Measurements from ENCODE around the gene MYG1.

The MYG1 gene

DNA sequence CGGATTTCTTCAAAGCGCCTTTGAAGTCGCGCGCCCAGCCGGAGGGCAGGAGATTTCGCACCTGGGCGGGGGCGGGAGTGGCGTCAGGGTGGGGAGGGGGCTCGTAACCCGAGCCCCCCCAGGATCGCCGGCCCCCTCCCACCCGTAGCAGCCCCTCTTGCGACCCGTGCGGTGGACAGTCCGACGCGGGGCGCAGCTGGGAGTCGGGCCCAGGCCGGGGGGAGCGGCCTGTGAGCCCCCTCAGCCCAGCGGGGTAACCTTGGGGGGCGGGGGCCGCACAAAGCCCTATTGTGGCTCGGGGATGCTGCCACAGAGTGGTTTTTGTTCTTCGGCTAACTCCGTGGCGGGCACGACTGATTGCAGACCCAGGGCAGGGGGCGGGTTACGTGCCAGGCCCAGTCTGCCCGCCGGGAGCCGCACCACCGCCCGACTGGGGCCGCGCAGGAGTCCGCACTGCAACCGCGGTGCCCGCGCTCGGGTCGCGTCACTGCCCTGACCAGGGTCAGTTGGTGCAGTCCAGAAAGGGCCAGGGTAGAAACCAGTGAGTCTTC lies 26.1 kb downstream of the MYG1 start:
- ChIA-PET POLR2A (interaction anchor here (1.0 to 3.0 kb wide), 12 partner anchors 10 to 246 kb away, joined by 3 to 16 read pairs (median 5); partner anchors contain the start of genes MAP3K12, PFDN5, SPRYD3 and TARBP2), CTCF (interaction anchor here (0.6 to 12.7 kb wide), 16 partner anchors 18 to 183 kb away, joined by 3 to 156 read pairs (median 5); partner anchors contain the start of genes NPFF and TARBP2)
- H3K4me3 ChIP-seq (ENCODE audit: low read depth, low read length), result peak overlapping the region; percentile 54
- H3K27ac ChIP-seq (ENCODE audit: extremely low read depth, low read depth, low read length), result peak overlapping the region; percentile 86
- no peaks in the 10 kb centered on the region for H3K36me3 ChIP-seq (ENCODE audit: control insufficient read depth in 2 of 2, insufficient read depth in 1 of 2, low read length in 2 of 2)
- TF ChIP-seq ZNF112 (tag by site-specific recombination; IDR thresholded peaks at IDR 0.05), result no peak
- 0 out of 2 replicates have a peak, but pooled peaks have one; percentile 5 for TF ChIP-seq ZNF677 (tag by site-specific recombination; IDR thresholded peaks at IDR 0.05)
- TF ChIP-seq, protein P1, sequence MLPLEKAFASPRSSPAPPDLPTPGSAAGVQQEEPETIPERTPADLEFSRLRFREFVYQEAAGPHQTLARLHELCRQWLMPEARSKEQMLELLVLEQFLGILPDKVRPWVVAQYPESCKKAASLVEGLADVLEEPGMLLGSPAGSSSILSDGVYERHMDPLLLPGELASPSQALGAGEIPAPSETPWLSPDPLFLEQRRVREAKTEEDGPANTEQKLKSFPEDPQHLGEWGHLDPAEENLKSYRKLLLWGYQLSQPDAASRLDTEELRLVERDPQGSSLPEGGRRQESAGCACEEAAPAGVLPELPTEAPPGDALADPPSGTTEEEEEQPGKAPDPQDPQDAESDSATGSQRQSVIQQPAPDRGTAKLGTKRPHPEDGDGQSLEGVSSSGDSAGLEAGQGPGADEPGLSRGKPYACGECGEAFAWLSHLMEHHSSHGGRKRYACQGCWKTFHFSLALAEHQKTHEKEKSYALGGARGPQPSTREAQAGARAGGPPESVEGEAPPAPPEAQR (tag by site-specific recombination; IDR thresholded peaks at IDR 0.05), result no peak
- no peaks in the 10 kb centered on the region for H3K9me3 ChIP-seq (ENCODE audit: control insufficient read depth, insufficient read depth, low read depth, low read length)
- H3K4me1 ChIP-seq (ENCODE audit: control insufficient read depth, insufficient read depth, low read length), result no peaks in the 10 kb centered on the region

DNA sequence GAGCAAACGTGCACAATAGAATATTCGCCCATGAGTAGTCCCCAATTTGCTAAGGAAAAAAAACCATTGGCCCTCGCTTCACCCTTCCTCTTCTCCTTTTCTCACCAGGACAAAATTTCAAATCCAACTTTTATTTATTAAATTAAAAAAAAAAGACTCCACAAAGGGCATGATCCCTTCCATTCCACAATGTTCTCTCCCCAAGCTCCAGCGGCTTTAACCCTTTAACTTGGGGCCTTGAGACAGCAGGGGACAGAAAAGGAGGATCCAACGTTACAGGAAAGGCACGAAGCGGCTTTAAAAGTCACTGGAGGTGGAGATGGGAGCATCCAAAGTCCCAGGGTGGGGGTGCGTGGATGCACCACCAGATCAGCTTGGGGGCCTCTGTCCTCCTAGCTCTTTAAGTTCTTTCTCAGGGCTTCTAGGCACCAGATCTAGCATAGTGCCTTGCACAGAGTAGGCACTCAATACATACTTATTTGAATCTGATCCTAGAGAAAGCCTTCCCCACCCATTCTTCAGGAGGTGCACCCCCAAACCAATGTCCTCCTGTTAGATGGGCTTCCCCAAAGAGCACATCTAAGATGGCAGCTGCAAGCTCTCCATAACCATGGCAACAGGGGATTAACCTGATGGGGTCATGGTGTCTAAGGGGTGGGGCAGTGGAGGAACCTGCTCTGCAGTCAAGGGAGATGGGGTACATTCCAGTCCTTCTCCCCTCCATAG lies 27.1 kb downstream of the MYG1 start:
- ChIA-PET POLR2A (interaction anchor here (1.1 to 2.0 kb wide), 3 partner anchors 9 to 53 kb away, joined by 4 to 5 read pairs (median 5); partner anchors contain the start of gene SP7), CTCF (interaction anchor here (0.6 to 12.7 kb wide), 10 partner anchors 9 to 419 kb away, joined by 3 to 156 read pairs (median 4); partner anchors contain the start of genes NPFF and SP7)
- H3K36me3 ChIP-seq (ENCODE audit: control insufficient read depth in 2 of 2, insufficient read depth in 1 of 2, low read length in 2 of 2), result no peaks in the 10 kb centered on the region
- H3K4me3 ChIP-seq (ENCODE audit: low read depth, low read length), result no peak overlapping the region
- no peak overlapping the region for H3K27ac ChIP-seq (ENCODE audit: extremely low read depth, low read depth, low read length)
- TF ChIP-seq, protein P2, sequence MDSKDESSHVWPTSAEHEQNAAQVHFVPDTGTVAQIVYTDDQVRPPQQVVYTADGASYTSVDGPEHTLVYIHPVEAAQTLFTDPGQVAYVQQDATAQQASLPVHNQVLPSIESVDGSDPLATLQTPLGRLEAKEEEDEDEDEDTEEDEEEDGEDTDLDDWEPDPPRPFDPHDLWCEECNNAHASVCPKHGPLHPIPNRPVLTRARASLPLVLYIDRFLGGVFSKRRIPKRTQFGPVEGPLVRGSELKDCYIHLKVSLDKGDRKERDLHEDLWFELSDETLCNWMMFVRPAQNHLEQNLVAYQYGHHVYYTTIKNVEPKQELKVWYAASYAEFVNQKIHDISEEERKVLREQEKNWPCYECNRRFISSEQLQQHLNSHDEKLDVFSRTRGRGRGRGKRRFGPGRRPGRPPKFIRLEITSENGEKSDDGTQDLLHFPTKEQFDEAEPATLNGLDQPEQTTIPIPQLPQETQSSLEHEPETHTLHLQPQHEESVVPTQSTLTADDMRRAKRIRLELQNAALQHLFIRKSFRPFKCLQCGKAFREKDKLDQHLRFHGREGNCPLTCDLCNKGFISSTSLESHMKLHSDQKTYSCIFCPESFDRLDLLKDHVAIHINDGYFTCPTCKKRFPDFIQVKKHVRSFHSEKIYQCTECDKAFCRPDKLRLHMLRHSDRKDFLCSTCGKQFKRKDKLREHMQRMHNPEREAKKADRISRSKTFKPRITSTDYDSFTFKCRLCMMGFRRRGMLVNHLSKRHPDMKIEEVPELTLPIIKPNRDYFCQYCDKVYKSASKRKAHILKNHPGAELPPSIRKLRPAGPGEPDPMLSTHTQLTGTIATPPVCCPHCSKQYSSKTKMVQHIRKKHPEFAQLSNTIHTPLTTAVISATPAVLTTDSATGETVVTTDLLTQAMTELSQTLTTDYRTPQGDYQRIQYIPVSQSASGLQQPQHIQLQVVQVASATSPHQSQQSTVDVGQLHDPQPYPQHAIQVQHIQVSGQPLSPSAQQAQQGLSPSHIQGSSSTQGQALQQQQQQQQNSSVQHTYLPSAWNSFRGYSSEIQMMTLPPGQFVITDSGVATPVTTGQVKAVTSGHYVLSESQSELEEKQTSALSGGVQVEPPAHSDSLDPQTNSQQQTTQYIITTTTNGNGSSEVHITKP (tag by site-specific recombination; IDR thresholded peaks at IDR 0.05), result peak; percentile 92
- TF ChIP-seq ZSCAN23 (tag by site-specific recombination; IDR thresholded peaks at IDR 0.05) (no peak), GFI1B (tag by site-specific recombination; IDR thresholded peaks at IDR 0.05) (no peak), GLI4 (tag by site-specific recombination; IDR thresholded peaks at IDR 0.05) (no peak)
- TF ChIP-seq, protein P3, sequence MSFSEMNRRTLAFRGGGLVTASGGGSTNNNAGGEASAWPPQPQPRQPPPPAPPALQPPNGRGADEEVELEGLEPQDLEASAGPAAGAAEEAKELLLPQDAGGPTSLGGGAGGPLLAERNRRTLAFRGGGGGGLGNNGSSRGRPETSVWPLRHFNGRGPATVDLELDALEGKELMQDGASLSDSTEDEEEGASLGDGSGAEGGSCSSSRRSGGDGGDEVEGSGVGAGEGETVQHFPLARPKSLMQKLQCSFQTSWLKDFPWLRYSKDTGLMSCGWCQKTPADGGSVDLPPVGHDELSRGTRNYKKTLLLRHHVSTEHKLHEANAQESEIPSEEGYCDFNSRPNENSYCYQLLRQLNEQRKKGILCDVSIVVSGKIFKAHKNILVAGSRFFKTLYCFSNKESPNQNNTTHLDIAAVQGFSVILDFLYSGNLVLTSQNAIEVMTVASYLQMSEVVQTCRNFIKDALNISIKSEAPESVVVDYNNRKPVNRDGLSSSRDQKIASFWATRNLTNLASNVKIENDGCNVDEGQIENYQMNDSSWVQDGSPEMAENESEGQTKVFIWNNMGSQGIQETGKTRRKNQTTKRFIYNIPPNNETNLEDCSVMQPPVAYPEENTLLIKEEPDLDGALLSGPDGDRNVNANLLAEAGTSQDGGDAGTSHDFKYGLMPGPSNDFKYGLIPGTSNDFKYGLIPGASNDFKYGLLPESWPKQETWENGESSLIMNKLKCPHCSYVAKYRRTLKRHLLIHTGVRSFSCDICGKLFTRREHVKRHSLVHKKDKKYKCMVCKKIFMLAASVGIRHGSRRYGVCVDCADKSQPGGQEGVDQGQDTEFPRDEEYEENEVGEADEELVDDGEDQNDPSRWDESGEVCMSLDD (tag by site-specific recombination; IDR thresholded peaks at IDR 0.05), result peak; percentile 4; the same call in 1 of the 2 replicates
- H3K4me1 ChIP-seq (ENCODE audit: control insufficient read depth, insufficient read depth, low read length), result no peaks in the 10 kb centered on the region
- H3K9me3 ChIP-seq (ENCODE audit: control insufficient read depth, insufficient read depth, low read depth, low read length), result no peaks in the 10 kb centered on the region

DNA sequence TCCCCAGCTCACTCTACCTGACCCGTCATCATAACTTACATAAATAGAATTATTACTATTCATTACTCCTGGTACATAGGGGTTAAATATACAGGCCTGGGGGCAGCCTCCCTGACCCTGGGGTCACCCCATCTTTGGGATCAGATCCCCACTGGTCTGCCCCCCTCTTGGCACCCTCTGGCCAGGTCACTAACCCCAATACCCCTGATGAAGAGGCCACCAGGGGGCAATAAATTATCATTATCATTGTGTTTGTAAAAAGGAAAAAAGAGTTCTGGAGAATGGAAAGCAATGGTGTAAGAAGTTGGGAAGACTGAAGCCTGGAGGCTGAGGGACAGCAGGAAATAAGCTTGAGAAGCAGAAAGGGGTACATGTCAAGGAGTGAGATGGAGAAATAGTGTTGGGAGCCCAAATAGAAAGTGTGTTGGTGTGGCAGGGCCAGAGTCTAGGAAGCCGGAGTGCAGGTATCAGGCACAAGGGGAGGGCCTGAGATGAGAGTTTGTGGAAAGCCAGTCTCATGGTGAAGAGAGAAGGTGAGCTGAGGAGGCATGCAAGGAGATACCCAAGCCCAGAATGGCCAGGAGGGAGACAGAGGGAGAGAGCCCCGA lies 28.0 kb downstream of the MYG1 start:
- ChIA-PET CTCF (interaction anchor here (0.5 to 12.7 kb wide), 11 partner anchors 8 to 432 kb away, joined by 3 to 156 read pairs (median 4); partner anchors contain the start of genes NPFF and SP7), POLR2A (interaction anchor here (1.1 to 2.0 kb wide), 3 partner anchors 8 to 147 kb away, joined by 3 to 5 read pairs (median 4); partner anchors contain the start of genes SP7 and ZNF740)
- Histone ChIP-seq H3K9me3 (ENCODE audit: control insufficient read depth, insufficient read depth, low read depth, low read length) (no peaks in the 10 kb centered on the region), H3K27ac (ENCODE audit: extremely low read depth, low read depth, low read length) (no peak overlapping the region), H3K4me1 (ENCODE audit: control insufficient read depth, insufficient read depth, low read length) (no peaks in the 10 kb centered on the region), H3K4me3 (ENCODE audit: low read depth, low read length) (no peak overlapping the region), H3K36me3 (ENCODE audit: control insufficient read depth in 2 of 2, insufficient read depth in 1 of 2, low read length in 2 of 2) (no peaks in the 10 kb centered on the region)
- TF ChIP-seq PRDM1 (tag by site-specific recombination; IDR thresholded peaks at IDR 0.05) (peak; percentile 56; the same call in 1 of the 2 replicates), ZNF423 (tag by site-specific recombination; IDR thresholded peaks at IDR 0.05) (no peak), HOXD13 (CRISPR knock-in tag; IDR thresholded peaks at IDR 0.05; ENCODE audit: borderline replicate concordance) (no peak)
- TF ChIP-seq, protein P4, sequence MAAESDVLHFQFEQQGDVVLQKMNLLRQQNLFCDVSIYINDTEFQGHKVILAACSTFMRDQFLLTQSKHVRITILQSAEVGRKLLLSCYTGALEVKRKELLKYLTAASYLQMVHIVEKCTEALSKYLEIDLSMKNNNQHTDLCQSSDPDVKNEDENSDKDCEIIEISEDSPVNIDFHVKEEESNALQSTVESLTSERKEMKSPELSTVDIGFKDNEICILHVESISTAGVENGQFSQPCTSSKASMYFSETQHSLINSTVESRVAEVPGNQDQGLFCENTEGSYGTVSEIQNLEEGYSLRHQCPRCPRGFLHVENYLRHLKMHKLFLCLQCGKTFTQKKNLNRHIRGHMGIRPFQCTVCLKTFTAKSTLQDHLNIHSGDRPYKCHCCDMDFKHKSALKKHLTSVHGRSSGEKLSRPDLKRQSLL (tag by site-specific recombination; IDR thresholded peaks at IDR 0.05), result no peak
- TF ChIP-seq, protein P5, sequence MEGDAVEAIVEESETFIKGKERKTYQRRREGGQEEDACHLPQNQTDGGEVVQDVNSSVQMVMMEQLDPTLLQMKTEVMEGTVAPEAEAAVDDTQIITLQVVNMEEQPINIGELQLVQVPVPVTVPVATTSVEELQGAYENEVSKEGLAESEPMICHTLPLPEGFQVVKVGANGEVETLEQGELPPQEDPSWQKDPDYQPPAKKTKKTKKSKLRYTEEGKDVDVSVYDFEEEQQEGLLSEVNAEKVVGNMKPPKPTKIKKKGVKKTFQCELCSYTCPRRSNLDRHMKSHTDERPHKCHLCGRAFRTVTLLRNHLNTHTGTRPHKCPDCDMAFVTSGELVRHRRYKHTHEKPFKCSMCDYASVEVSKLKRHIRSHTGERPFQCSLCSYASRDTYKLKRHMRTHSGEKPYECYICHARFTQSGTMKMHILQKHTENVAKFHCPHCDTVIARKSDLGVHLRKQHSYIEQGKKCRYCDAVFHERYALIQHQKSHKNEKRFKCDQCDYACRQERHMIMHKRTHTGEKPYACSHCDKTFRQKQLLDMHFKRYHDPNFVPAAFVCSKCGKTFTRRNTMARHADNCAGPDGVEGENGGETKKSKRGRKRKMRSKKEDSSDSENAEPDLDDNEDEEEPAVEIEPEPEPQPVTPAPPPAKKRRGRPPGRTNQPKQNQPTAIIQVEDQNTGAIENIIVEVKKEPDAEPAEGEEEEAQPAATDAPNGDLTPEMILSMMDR (tag by site-specific recombination; IDR thresholded peaks at IDR 0.05), result 0 out of 2 replicates have a peak, but pooled peaks have one; percentile 6
- TF ChIP-seq, protein P6, sequence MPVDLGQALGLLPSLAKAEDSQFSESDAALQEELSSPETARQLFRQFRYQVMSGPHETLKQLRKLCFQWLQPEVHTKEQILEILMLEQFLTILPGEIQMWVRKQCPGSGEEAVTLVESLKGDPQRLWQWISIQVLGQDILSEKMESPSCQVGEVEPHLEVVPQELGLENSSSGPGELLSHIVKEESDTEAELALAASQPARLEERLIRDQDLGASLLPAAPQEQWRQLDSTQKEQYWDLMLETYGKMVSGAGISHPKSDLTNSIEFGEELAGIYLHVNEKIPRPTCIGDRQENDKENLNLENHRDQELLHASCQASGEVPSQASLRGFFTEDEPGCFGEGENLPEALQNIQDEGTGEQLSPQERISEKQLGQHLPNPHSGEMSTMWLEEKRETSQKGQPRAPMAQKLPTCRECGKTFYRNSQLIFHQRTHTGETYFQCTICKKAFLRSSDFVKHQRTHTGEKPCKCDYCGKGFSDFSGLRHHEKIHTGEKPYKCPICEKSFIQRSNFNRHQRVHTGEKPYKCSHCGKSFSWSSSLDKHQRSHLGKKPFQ (tag by site-specific recombination; IDR thresholded peaks at IDR 0.05), result no peak

All from HEK293 (cell line).